HG03571 (cell line): ENCODE results near the gene IL23R.

Source experiments
- ATAC-seq: cut with Tn5 transposase; IDR thresholded peaks from one replicate; pipeline ENCODE4 v1.9.1; 2021; ENCODE audit not compliant: unreplicated experiment

The IL23R gene

GRCh38 chr1:67294836-67295617 is 128.8 kb downstream of the IL23R start:
- no peak for ATAC-seq

- ATAC-seq = no peak
Measured at GRCh38 chr1:67298762-67299161, 132.5 kb downstream of the IL23R start.

GRCh38 chr1:67299296-67299695 is 133.0 kb downstream of the IL23R start:
- ATAC-seq = no peak

GRCh38 chr1:67300561-67300960 is 134.3 kb downstream of the IL23R start:
- ATAC-seq = no peak

- no peak for ATAC-seq
Measured at GRCh38 chr1:67304023-67304422, 137.8 kb downstream of the IL23R start.

- no peak for ATAC-seq
Measured at GRCh38 chr1:67306547-67306946, 140.3 kb downstream of the IL23R start.

GRCh38 chr1:67307251-67308060 is 141.2 kb downstream of the IL23R start, which contains the start of gene IL12RB2:
Gene IL12RB2, plus strand, starts transcription at chr1:67307873. Its CDS starts 12,496 bp downstream, at chr1:67320369.
- no peak for ATAC-seq

- no peak for ATAC-seq
Measured at GRCh38 chr1:67308136-67308535, 141.9 kb downstream of the IL23R start.
